ENCODE measurements around the gene CATSPERZ.
A peak's percentile ranks its signal among the peaks of the same experiment; 100 is the strongest.

CATSPERZ gene

GRCh38 chr11:64287676-64288352 lies 12.3 kb upstream of the CATSPERZ start:
- Histone ChIP-seq H3K4me3 (replicated peaks; ENCODE audit: low read depth, low read length) (no peak overlapping the region), H3K27me3 (replicated peaks; ENCODE audit: control insufficient read depth, insufficient read depth, low read length) (no peaks in the 10 kb centered on the region; the same call in none of the 2 replicates), H3K36me3 (ENCODE audit: control insufficient read depth, insufficient read depth, low read length) (no peaks in the 10 kb centered on the region; the same call in 1 of the 2 replicates)
- no peak for DNase-seq (ENCODE audit: extremely low read depth, insufficient read length)
- no peak for TF ChIP-seq CTCF (IDR thresholded peaks at IDR 0.05; ENCODE audit: insufficient read depth, low read length, poor library complexity, severe bottlenecking)

GRCh38 chr11:64288353-64288750 lies 11.8 kb upstream of the CATSPERZ start:
- no peaks in the 10 kb centered on the region; the same call in 1 of the 2 replicates for H3K36me3 ChIP-seq (ENCODE audit: control insufficient read depth, insufficient read depth, low read length)
- no peak for TF ChIP-seq CTCF (IDR thresholded peaks at IDR 0.05; ENCODE audit: insufficient read depth, low read length, poor library complexity, severe bottlenecking)
- H3K27me3 ChIP-seq (replicated peaks; ENCODE audit: control insufficient read depth, insufficient read depth, low read length) = no peaks in the 10 kb centered on the region; the same call in none of the 2 replicates
- no peak overlapping the region for H3K4me3 ChIP-seq (replicated peaks; ENCODE audit: low read depth, low read length)
- no peak for DNase-seq (ENCODE audit: extremely low read depth, insufficient read length)

- H3K4me3 ChIP-seq (replicated peaks; ENCODE audit: low read depth, low read length) = no peak overlapping the region
- TF ChIP-seq CTCF (IDR thresholded peaks at IDR 0.05; ENCODE audit: insufficient read depth, low read length, poor library complexity, severe bottlenecking) = no peak
- no peak for DNase-seq (ENCODE audit: extremely low read depth, insufficient read length)
- H3K27me3 ChIP-seq (replicated peaks; ENCODE audit: control insufficient read depth, insufficient read depth, low read length) = no peaks in the 10 kb centered on the region; the same call in none of the 2 replicates
- no peaks in the 10 kb centered on the region; the same call in 1 of the 2 replicates for H3K36me3 ChIP-seq (ENCODE audit: control insufficient read depth, insufficient read depth, low read length)
Observed at GRCh38 chr11:64289002-64289564, 11.1 kb upstream of the CATSPERZ start.

- no peak for TF ChIP-seq CTCF (IDR thresholded peaks at IDR 0.05; ENCODE audit: insufficient read depth, low read length, poor library complexity, severe bottlenecking)
- no peak for DNase-seq (ENCODE audit: extremely low read depth, insufficient read length)
- Histone ChIP-seq H3K4me3 (replicated peaks; ENCODE audit: low read depth, low read length) (no peak overlapping the region), H3K36me3 (ENCODE audit: control insufficient read depth, insufficient read depth, low read length) (no peaks in the 10 kb centered on the region; the same call in 1 of the 2 replicates), H3K27me3 (replicated peaks; ENCODE audit: control insufficient read depth, insufficient read depth, low read length) (peaks cover 2% of the 10 kb centered on the region)
Observed at GRCh38 chr11:64290352-64291261, 9.6 kb upstream of the CATSPERZ start.

- H3K36me3 ChIP-seq (ENCODE audit: control insufficient read depth, insufficient read depth, low read length) = no peaks in the 10 kb centered on the region; the same call in 1 of the 2 replicates
- H3K27me3 ChIP-seq (replicated peaks; ENCODE audit: control insufficient read depth, insufficient read depth, low read length) = peaks cover 2% of the 10 kb centered on the region
- TF ChIP-seq CTCF (IDR thresholded peaks at IDR 0.05; ENCODE audit: insufficient read depth, low read length, poor library complexity, severe bottlenecking) = no peak
- peak within 1 kb of the TSS; percentile 21; the same call in 1 of the 2 replicates for H3K4me3 ChIP-seq (replicated peaks; ENCODE audit: low read depth, low read length)
- DNase-seq (ENCODE audit: extremely low read depth, insufficient read length) = no peak
Observed at GRCh38 chr11:64291262-64291751, 8.9 kb upstream of the CATSPERZ start, which contains the start of gene KCNK4. TSS of gene KCNK4 (plus strand) at chr11:64291302. CDS start at chr11:64293019, 1,717 bp downstream.
